ENCODE data around the gene CDC42SE2. TPM values are rescaled to one million over a fixed set of nuclear protein-coding genes. Genes with fewer than 3 reads are reported as not detected.

The CDC42SE2 gene
- total RNA-seq, 1 donor from 2014 or later: 24.1 TPM

GRCh38 chr5:131324303-131324702 is 60.5 kb downstream of the CDC42SE2 start:
- Histone ChIP-seq H3K79me2 (ENCODE audit: insufficient read depth, low read length) (peaks cover 53% of the 10 kb centered on the region), H3K36me3 (ENCODE audit: insufficient read depth, low read length) (peaks cover 1% of the 10 kb centered on the region), H3K4me3 (ENCODE audit: insufficient read depth, low read depth, low read length) (no peak overlapping the region), H4K20me1 (ENCODE audit: insufficient read depth, low read length) (peaks cover 40% of the 10 kb centered on the region), H3K9me3 (ENCODE audit: insufficient read depth, low read depth, low read length) (no peaks in the 10 kb centered on the region), H2AFZ (ENCODE audit: low read depth, low read length) (no peak overlapping the region), H3K9ac (ENCODE audit: low read length) (no peak overlapping the region), H3K27me3 (ENCODE audit: insufficient read depth, low read length) (no peaks in the 10 kb centered on the region), H3K27ac (ENCODE audit: low read depth, low read length) (no peak overlapping the region), H3K4me2 (ENCODE audit: low read length) (no peak overlapping the region), H3K4me1 (ENCODE audit: insufficient read depth, low read length) (peaks cover 5% of the 10 kb centered on the region)
- H3K27me3 Mint-ChIP-seq (ENCODE audit: low read depth, unreplicated experiment): no peaks in the 10 kb centered on the region
- peaks cover 24% of the 10 kb centered on the region for H3K4me1 Mint-ChIP-seq (ENCODE audit: low read depth, unreplicated experiment)
- no peak for DNase-seq (ENCODE audit: low read depth)
- H3K9me3 Mint-ChIP-seq (ENCODE audit: unreplicated experiment): no peaks in the 10 kb centered on the region
- no peak overlapping the region for H3K4me3 Mint-ChIP-seq (ENCODE audit: unreplicated experiment)
- no peak overlapping the region for H3K27ac Mint-ChIP-seq (ENCODE audit: unreplicated experiment)
- FAIRE-seq: no peak
- TF ChIP-seq EZH2 (IDR thresholded peaks at IDR 0.05; ENCODE audit: insufficient read depth, low read length): no peak
- TF ChIP-seq, protein P1, sequence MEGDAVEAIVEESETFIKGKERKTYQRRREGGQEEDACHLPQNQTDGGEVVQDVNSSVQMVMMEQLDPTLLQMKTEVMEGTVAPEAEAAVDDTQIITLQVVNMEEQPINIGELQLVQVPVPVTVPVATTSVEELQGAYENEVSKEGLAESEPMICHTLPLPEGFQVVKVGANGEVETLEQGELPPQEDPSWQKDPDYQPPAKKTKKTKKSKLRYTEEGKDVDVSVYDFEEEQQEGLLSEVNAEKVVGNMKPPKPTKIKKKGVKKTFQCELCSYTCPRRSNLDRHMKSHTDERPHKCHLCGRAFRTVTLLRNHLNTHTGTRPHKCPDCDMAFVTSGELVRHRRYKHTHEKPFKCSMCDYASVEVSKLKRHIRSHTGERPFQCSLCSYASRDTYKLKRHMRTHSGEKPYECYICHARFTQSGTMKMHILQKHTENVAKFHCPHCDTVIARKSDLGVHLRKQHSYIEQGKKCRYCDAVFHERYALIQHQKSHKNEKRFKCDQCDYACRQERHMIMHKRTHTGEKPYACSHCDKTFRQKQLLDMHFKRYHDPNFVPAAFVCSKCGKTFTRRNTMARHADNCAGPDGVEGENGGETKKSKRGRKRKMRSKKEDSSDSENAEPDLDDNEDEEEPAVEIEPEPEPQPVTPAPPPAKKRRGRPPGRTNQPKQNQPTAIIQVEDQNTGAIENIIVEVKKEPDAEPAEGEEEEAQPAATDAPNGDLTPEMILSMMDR (IDR thresholded peaks at IDR 0.05; ENCODE audit: insufficient read depth, low read depth, low read length): no peak
- H3K36me3 Mint-ChIP-seq (ENCODE audit: low read depth, unreplicated experiment): peaks cover 2% of the 10 kb centered on the region

DNA sequence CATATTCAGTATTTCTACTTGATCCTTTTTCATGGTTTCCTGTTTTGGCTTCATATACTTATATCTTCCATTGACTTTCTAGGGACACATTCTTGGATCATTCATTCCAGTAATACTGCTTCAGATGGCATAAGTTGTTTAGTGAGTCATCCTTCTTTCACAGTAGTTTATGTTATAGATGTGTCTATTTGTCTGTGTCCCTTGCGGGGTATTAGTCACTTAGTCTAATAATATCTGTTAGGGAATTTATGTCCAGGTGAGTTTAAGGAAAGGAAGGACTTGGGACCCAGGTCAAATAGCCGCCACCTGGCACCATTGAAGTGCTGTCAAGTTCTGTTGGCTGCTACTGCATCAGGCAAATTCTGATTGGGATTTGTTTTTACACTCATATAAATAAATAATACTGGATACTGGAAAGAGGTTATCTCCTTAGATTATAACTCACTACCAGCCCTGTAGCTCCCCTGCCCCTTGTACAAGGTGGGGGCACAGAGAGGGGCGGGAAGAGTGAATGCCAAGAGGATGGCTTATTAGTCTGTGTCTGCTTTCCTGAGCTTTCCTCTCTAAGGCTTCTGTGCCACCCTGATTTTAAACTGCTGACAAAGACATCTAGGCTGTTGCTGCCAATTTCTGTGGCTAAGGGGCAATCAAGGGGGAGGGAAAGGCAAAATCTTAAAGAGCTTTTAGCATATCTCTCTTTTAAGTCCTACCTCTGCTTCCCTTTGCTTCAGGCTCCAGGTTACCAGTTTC is 64.9 kb downstream of the CDC42SE2 start:
- Histone ChIP-seq H3K4me2 (ENCODE audit: low read length) (peak overlapping the region; percentile 6), H3K9ac (ENCODE audit: low read length) (no peak overlapping the region), H3K9me3 (ENCODE audit: insufficient read depth, low read depth, low read length) (no peaks in the 10 kb centered on the region), H3K79me2 (ENCODE audit: insufficient read depth, low read length) (peaks cover 52% of the 10 kb centered on the region), H2AFZ (ENCODE audit: low read depth, low read length) (no peak overlapping the region), H4K20me1 (ENCODE audit: insufficient read depth, low read length) (peaks cover 46% of the 10 kb centered on the region), H3K27me3 (ENCODE audit: insufficient read depth, low read length) (no peaks in the 10 kb centered on the region), H3K4me3 (ENCODE audit: insufficient read depth, low read depth, low read length) (no peak overlapping the region), H3K27ac (ENCODE audit: low read depth, low read length) (no peak overlapping the region), H3K4me1 (ENCODE audit: insufficient read depth, low read length) (peaks cover 5% of the 10 kb centered on the region), H3K36me3 (ENCODE audit: insufficient read depth, low read length) (no peaks in the 10 kb centered on the region)
- TF ChIP-seq, protein P1 (IDR thresholded peaks at IDR 0.05; ENCODE audit: insufficient read depth, low read depth, low read length): no peak
- TF ChIP-seq EZH2 (IDR thresholded peaks at IDR 0.05; ENCODE audit: insufficient read depth, low read length): no peak
- no peak overlapping the region for H3K4me3 Mint-ChIP-seq (ENCODE audit: unreplicated experiment)
- FAIRE-seq (peak; percentile 52), DNase-seq (ENCODE audit: low read depth) (peak; percentile 68)
- peaks cover 1% of the 10 kb centered on the region for H3K9me3 Mint-ChIP-seq (ENCODE audit: unreplicated experiment)
- no peak overlapping the region for H3K27ac Mint-ChIP-seq (ENCODE audit: unreplicated experiment)
- H3K4me1 Mint-ChIP-seq (ENCODE audit: low read depth, unreplicated experiment): peaks cover 23% of the 10 kb centered on the region
- no peaks in the 10 kb centered on the region for H3K27me3 Mint-ChIP-seq (ENCODE audit: low read depth, unreplicated experiment)
- peaks cover 2% of the 10 kb centered on the region for H3K36me3 Mint-ChIP-seq (ENCODE audit: low read depth, unreplicated experiment)

DNA sequence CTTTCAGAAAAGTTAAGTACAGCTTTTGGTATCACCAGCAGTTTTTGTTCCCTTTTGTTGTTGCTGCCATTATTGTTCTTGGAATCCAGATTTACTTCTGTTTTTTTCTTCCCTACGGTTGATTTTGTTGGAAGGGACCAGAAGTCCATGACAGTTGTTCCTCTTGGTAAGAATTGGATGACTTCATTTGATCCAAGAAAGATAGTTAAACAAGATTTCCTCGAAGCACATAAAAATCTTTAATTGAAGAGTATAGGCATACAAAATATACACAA is 65.4 kb downstream of the CDC42SE2 start:
- Histone ChIP-seq H3K27me3 (ENCODE audit: insufficient read depth, low read length) (no peaks in the 10 kb centered on the region), H3K27ac (ENCODE audit: low read depth, low read length) (no peak overlapping the region), H3K9ac (ENCODE audit: low read length) (no peak overlapping the region), H3K9me3 (ENCODE audit: insufficient read depth, low read depth, low read length) (no peaks in the 10 kb centered on the region), H3K4me1 (ENCODE audit: insufficient read depth, low read length) (peaks cover 5% of the 10 kb centered on the region), H4K20me1 (ENCODE audit: insufficient read depth, low read length) (peaks cover 42% of the 10 kb centered on the region), H3K4me2 (ENCODE audit: low read length) (no peak overlapping the region), H3K4me3 (ENCODE audit: insufficient read depth, low read depth, low read length) (no peak overlapping the region), H2AFZ (ENCODE audit: low read depth, low read length) (no peak overlapping the region), H3K36me3 (ENCODE audit: insufficient read depth, low read length) (no peaks in the 10 kb centered on the region), H3K79me2 (ENCODE audit: insufficient read depth, low read length) (peaks cover 48% of the 10 kb centered on the region)
- TF ChIP-seq, protein P1 (IDR thresholded peaks at IDR 0.05; ENCODE audit: insufficient read depth, low read depth, low read length): no peak
- TF ChIP-seq EZH2 (IDR thresholded peaks at IDR 0.05; ENCODE audit: insufficient read depth, low read length): no peak
- peaks cover 2% of the 10 kb centered on the region for H3K36me3 Mint-ChIP-seq (ENCODE audit: low read depth, unreplicated experiment)
- FAIRE-seq (no peak), DNase-seq (ENCODE audit: low read depth) (no peak)
- H3K9me3 Mint-ChIP-seq (ENCODE audit: unreplicated experiment): peaks cover 4% of the 10 kb centered on the region
- H3K27me3 Mint-ChIP-seq (ENCODE audit: low read depth, unreplicated experiment): no peaks in the 10 kb centered on the region
- peaks cover 20% of the 10 kb centered on the region for H3K4me1 Mint-ChIP-seq (ENCODE audit: low read depth, unreplicated experiment)
- no peak overlapping the region for H3K27ac Mint-ChIP-seq (ENCODE audit: unreplicated experiment)
- H3K4me3 Mint-ChIP-seq (ENCODE audit: unreplicated experiment): no peak overlapping the region
